Keratinocyte (primary cell): ENCODE measurements around the gene LRP1B. TPM values are rescaled to one million over a fixed set of nuclear protein-coding genes. Genes with fewer than 3 reads are reported as not detected.

ENCODE experiments used
- DNase-seq: peaks from one replicate; pipeline ENCODE4 v3.0.0-alpha.2; 2011; ENCODE audit warnings: low read depth, missing footprints, low spot score
- FAIRE-seq: peaks from 2 replicates; lab custom pipeline; 2011; peaks lifted over from hg19 to GRCh38; lab: Jason Lieb, UNC
- H2AFZ ChIP-seq: 2 replicates; pipeline ENCODE4 v1.6.0; 2012; ENCODE audit warnings: low read length, control low read depth, inconsistent platforms; ENCODE audit not compliant: control insufficient read depth
- H3K27ac ChIP-seq: 2 replicates; pipeline ENCODE4 v1.5.1; 2011; ENCODE audit warnings: low read length; ENCODE audit not compliant: control insufficient read depth, insufficient read depth
- H3K27me3 ChIP-seq: 3 replicates; pipeline ENCODE4 v1.6.0; 2011; ENCODE audit warnings: low read length; ENCODE audit not compliant: control insufficient read depth, insufficient read depth; ENCODE audit errors: extremely low read depth
- H3K36me3 ChIP-seq, 2 experiments: 2 replicates in 1 of 2; 3 replicates in 1 of 2; pipeline ENCODE4 v1.5.1; 2011; ENCODE audit warnings: low read length in 2 of 2, mild to moderate bottlenecking in 1 of 2; ENCODE audit not compliant: control insufficient read depth in 2 of 2, insufficient read depth in 2 of 2; ENCODE audit errors: extremely low read depth in 1 of 2
- H3K4me1 ChIP-seq: 3 replicates; pipeline ENCODE4 v1.5.1; 2011; ENCODE audit warnings: low read length; ENCODE audit not compliant: control insufficient read depth, insufficient read depth; ENCODE audit errors: extremely low read depth
- H3K4me2 ChIP-seq: 3 replicates; pipeline ENCODE4 v1.6.0; 2011; ENCODE audit warnings: low read depth, low read length; ENCODE audit not compliant: control insufficient read depth, insufficient read depth; ENCODE audit errors: extremely low read depth
- H3K4me3 ChIP-seq, 3 experiments: fragments of 200-600 bp in 1 of 3; sonication (generic) in 1 of 3; 2 replicates in 2 of 3; 3 replicates in 1 of 3; pipeline ENCODE4 v1.5.1; 2011 to 2016; ENCODE audit warnings: low read length in 3 of 3, mild to moderate bottlenecking in 3 of 3, control low read depth in 2 of 3, inconsistent platforms in 1 of 3, low read depth in 1 of 3, mixed read lengths in 1 of 3, mixed run types in 1 of 3, moderate library complexity in 1 of 3; ENCODE audit not compliant: control insufficient read depth in 2 of 3, insufficient read depth in 2 of 3; ENCODE audit errors: extremely low read depth in 1 of 3
- H3K79me2 ChIP-seq: 2 replicates; pipeline ENCODE4 v1.6.0; 2012; ENCODE audit warnings: low read length; ENCODE audit not compliant: control insufficient read depth, insufficient read depth
- H3K9ac ChIP-seq: 3 replicates; pipeline ENCODE4 v1.6.0; 2011; ENCODE audit warnings: low read length; ENCODE audit not compliant: control insufficient read depth, insufficient read depth; ENCODE audit errors: extremely low read depth
- H3K9me1 ChIP-seq: 3 replicates; pipeline ENCODE4 v1.6.0; 2011; ENCODE audit warnings: low read length; ENCODE audit not compliant: control insufficient read depth, insufficient read depth; ENCODE audit errors: extremely low read depth
- H3K9me3 ChIP-seq: 2 replicates; pipeline ENCODE4 v1.5.1; 2012; ENCODE audit warnings: low read depth, low read length; ENCODE audit not compliant: control insufficient read depth
- H4K20me1 ChIP-seq: 3 replicates; pipeline ENCODE4 v1.6.0; 2011; ENCODE audit warnings: low read length; ENCODE audit not compliant: control insufficient read depth, insufficient read depth; ENCODE audit errors: extremely low read depth
- EZH2 ChIP-seq: IDR thresholded peaks from one replicate; pipeline ENCODE4 v1.6.1; 2012; ENCODE audit warnings: inconsistent platforms, mild to moderate bottlenecking, low read length, moderate library complexity
- dilution Hi-C: fragments of 300-500 bp; cut with MboI; formaldehyde crosslinking; loops from one replicate; pipeline ENCODE4 v1.7.0; 2020; ENCODE audit warnings: low sequenced_read_pairs; ENCODE audit not compliant: extremely low pct_ligation_motif_present
- polyA plus RNA-seq, 5 experiments: library from polyadenylated mRNA; depleted of rRNA in 3 of 5; stranded (reverse) in 3 of 5; stranded (forward) in 1 of 5; unstranded in 1 of 5; fragments of >200 nt; gene quantifications; 1 replicate in 1 of 5; 2 replicates in 3 of 5; 3 replicates in 1 of 5; pipeline versions ENCODE4 v1.2.1 to v1.2.3, GENCODE V29; 2011 to 2012; ENCODE audit warnings: missing spikeins in 2 of 5, low read depth in 1 of 5, low replicate concordance in 1 of 5
- TF ChIP-seq, protein P1 (sequence below), 3 experiments: IDR thresholded peaks in 1 of 3; conservative IDR thresholded peaks in 1 of 3; optimal IDR thresholded peaks in 1 of 3; 2 replicates in 2 of 3; 3 replicates in 1 of 3; pipeline versions ENCODE3 to v1.5.1; 2011; ENCODE audit warnings: low read length in 3 of 3, mild to moderate bottlenecking in 3 of 3, moderate library complexity in 2 of 3, control low read depth in 1 of 3, inconsistent platforms in 1 of 3; ENCODE audit not compliant: insufficient read depth in 2 of 3; ENCODE audit errors: extremely low read depth in 1 of 3

Gene LRP1B
- polyA plus RNA-seq, 1 donor (not counting 4 experiments of a cell fraction or from before 2014, with no cell fraction given): not detected

DNA sequence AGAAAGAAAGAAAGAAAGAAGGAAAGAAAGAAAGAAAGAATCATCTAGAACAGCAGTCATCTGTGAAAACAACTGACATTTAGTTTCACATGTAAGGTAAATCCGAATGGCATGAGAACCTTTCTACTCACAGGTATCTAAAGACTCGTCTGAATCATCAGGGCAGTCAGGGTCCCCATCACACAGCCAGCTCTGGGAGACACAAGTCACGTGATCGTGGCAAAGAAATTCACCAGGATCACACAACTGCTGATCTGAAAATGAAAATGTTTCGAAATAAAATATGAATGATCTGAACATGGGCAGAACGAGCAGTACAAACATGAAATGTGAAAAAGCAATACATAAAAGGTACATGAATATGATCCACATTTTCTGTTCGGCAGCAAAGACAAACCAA is 320.7 kb downstream of the LRP1B start:
- no peaks in the 10 kb centered on the region for H3K36me3 ChIP-seq
- H3K27ac ChIP-seq: no peak overlapping the region
- H3K9me1 ChIP-seq: no peaks in the 10 kb centered on the region
- H4K20me1 ChIP-seq: no peaks in the 10 kb centered on the region
- no peak for DNase-seq
- H3K9ac ChIP-seq: no peak overlapping the region
- FAIRE-seq: no peak
- H3K4me1 ChIP-seq: no peaks in the 10 kb centered on the region
- H3K4me2 ChIP-seq: no peak overlapping the region
- no peaks in the 10 kb centered on the region for H3K79me2 ChIP-seq
- no peak overlapping the region for H3K4me3 ChIP-seq
- no peaks in the 10 kb centered on the region for H3K9me3 ChIP-seq
- TF ChIP-seq EZH2: no peak
- TF ChIP-seq, protein P1, sequence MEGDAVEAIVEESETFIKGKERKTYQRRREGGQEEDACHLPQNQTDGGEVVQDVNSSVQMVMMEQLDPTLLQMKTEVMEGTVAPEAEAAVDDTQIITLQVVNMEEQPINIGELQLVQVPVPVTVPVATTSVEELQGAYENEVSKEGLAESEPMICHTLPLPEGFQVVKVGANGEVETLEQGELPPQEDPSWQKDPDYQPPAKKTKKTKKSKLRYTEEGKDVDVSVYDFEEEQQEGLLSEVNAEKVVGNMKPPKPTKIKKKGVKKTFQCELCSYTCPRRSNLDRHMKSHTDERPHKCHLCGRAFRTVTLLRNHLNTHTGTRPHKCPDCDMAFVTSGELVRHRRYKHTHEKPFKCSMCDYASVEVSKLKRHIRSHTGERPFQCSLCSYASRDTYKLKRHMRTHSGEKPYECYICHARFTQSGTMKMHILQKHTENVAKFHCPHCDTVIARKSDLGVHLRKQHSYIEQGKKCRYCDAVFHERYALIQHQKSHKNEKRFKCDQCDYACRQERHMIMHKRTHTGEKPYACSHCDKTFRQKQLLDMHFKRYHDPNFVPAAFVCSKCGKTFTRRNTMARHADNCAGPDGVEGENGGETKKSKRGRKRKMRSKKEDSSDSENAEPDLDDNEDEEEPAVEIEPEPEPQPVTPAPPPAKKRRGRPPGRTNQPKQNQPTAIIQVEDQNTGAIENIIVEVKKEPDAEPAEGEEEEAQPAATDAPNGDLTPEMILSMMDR (optimal IDR thresholded peaks at IDR 0.05 in 1 of 3, IDR thresholded peaks at IDR 0.05 in 1 of 3, conservative IDR thresholded peaks at IDR 0.05 in 1 of 3; ENCODE audit: extremely low read depth in 1 of 3, insufficient read depth in 2 of 3, low read length in 3 of 3): no peak
- dilution Hi-C loops: no loop called here
- H3K27me3 ChIP-seq: no peaks in the 10 kb centered on the region
- no peak overlapping the region for H2AFZ ChIP-seq

DNA sequence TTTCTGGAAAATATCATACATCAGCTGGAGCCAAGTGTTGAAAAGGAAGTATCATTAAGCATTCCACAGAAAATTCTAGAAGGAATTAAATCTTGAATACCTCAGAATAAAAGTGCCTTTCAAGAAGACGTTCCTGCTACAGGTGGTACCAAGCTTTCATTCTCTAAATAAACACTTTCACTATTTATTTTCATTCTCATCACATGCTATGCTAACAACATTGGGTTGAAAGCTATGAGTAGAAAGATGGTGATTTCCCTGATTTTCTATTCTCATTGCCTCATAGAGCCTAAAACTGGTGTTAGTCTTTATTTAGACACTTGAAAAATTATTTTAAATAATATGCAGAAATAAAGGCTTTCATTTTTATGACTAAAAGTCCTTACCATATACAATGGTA is 324.7 kb downstream of the LRP1B start:
- no peaks in the 10 kb centered on the region for H3K79me2 ChIP-seq
- FAIRE-seq (no peak), DNase-seq (no peak)
- no peaks in the 10 kb centered on the region for H3K9me3 ChIP-seq
- no peak overlapping the region for H2AFZ ChIP-seq
- H3K9ac ChIP-seq: no peak overlapping the region
- dilution Hi-C loops: no loop called here
- H3K36me3 ChIP-seq: no peaks in the 10 kb centered on the region
- H3K27me3 ChIP-seq: no peaks in the 10 kb centered on the region
- no peaks in the 10 kb centered on the region for H3K4me1 ChIP-seq
- H3K9me1 ChIP-seq: no peaks in the 10 kb centered on the region
- H3K4me2 ChIP-seq: no peak overlapping the region
- TF ChIP-seq EZH2: no peak
- no peaks in the 10 kb centered on the region for H4K20me1 ChIP-seq
- no peak overlapping the region for H3K4me3 ChIP-seq
- H3K27ac ChIP-seq: no peak overlapping the region

DNA sequence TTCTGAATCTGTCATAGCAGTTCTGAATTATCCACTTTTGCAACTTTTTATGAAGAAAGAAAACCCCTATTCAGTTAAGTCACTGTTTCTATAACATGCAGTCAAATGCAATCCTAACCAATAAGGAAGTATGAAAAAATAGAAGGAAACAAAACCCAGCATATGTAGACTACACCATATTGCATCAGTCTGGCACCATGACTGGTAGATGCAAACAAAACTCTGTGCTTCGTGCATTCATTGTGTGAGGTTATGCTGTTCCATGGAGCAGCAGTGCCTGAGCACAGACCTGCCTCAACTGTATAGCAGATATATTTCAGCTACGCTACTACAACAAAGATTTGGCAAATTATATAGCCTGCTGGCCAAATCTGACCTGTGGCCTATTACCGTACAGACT is 325.5 kb downstream of the LRP1B start:
- no peak overlapping the region for H3K4me2 ChIP-seq
- no peaks in the 10 kb centered on the region for H3K79me2 ChIP-seq
- no peak overlapping the region for H3K9ac ChIP-seq
- FAIRE-seq (no peak), DNase-seq (no peak)
- no peaks in the 10 kb centered on the region for H3K9me1 ChIP-seq
- no peak overlapping the region for H3K4me3 ChIP-seq
- no peaks in the 10 kb centered on the region for H3K4me1 ChIP-seq
- TF ChIP-seq EZH2: no peak
- TF ChIP-seq, protein P1 (optimal IDR thresholded peaks at IDR 0.05 in 1 of 3, IDR thresholded peaks at IDR 0.05 in 1 of 3, conservative IDR thresholded peaks at IDR 0.05 in 1 of 3; ENCODE audit: extremely low read depth in 1 of 3, insufficient read depth in 2 of 3, low read length in 3 of 3): no peak
- H4K20me1 ChIP-seq: no peaks in the 10 kb centered on the region
- H3K27me3 ChIP-seq: no peaks in the 10 kb centered on the region
- H3K27ac ChIP-seq: no peak overlapping the region
- no peaks in the 10 kb centered on the region for H3K9me3 ChIP-seq
- no peak overlapping the region for H2AFZ ChIP-seq
- no peaks in the 10 kb centered on the region for H3K36me3 ChIP-seq
- dilution Hi-C loops: no loop called here
